Naive B cell (primary cell): Measurements from ENCODE around the gene NAIP. TPM values are rescaled to one million over a fixed set of nuclear protein-coding genes. Genes with fewer than 3 reads are reported as not detected.
"Not testable (repeated sequence)": the region's sequence is repeated elsewhere in the genome, so short reads cannot be mapped to it uniquely, and the experiment has no call there.

Experiments
- ATAC-seq, 2 donors: fragments of 150-1000 bp; cut with Tn5 transposase; 2 replicates each; pipeline ENCODE4 v1.10.0; 2021; ENCODE audit warnings: low read depth in 2 of 2, mild to moderate bottlenecking in 2 of 2, moderate library complexity in 2 of 2
- DNase-seq: peaks from one replicate; pipeline ENCODE4 v3.0.0; 2022
- H3K27ac Mint-ChIP-seq, 6 donors: one replicate each; pipeline ENCODE4 v1.8.0; 2020 to 2022; ENCODE audit warnings: mild to moderate bottlenecking in 6 of 6, mixed read lengths in 6 of 6, moderate library complexity in 5 of 6, inconsistent platforms in 2 of 6
- H3K27me3 Mint-ChIP-seq, 3 donors: one replicate each; pipeline ENCODE4 v1.8.0; 2021 to 2022; ENCODE audit warnings: mixed read lengths in 3 of 3, mild to moderate bottlenecking in 1 of 3
- H3K36me3 Mint-ChIP-seq, 2 donors: one replicate each; pipeline ENCODE4 v1.8.0; 2020 to 2022; ENCODE audit warnings: mixed read lengths in 2 of 2, inconsistent platforms in 1 of 2, mild to moderate bottlenecking in 1 of 2
- H3K4me1 Mint-ChIP-seq, 3 donors: one replicate each; pipeline ENCODE4 v1.8.0; 2020 to 2022; ENCODE audit warnings: mixed read lengths in 3 of 3, inconsistent platforms in 1 of 3, mild to moderate bottlenecking in 1 of 3, moderate library complexity in 1 of 3
- H3K4me3 Mint-ChIP-seq, 8 donors: one replicate each; pipeline ENCODE4 v1.8.0; 2020 to 2022; ENCODE audit warnings: mild to moderate bottlenecking in 8 of 8, mixed read lengths in 8 of 8, moderate library complexity in 8 of 8, inconsistent platforms in 2 of 8
- H3K9me3 Mint-ChIP-seq, 7 donors: one replicate each; pipeline ENCODE4 v1.8.0; 2020 to 2022; ENCODE audit warnings: mixed read lengths in 7 of 7, mild to moderate bottlenecking in 5 of 7, inconsistent platforms in 2 of 7, moderate library complexity in 1 of 7
- polyA plus RNA-seq, 6 donors: library from polyadenylated mRNA; unstranded; fragments of 300-500 nt; fragmentation: Illumina TruSeq; gene quantifications; one replicate each; pipeline ENCODE4 v1.2.3, GENCODE V29; 2021; ENCODE audit warnings: low read depth in 6 of 6

The NAIP gene
- 1 to 10 TPM; 1.2 to 3.3 (median 2.1) TPM for polyA plus RNA-seq

DNA sequence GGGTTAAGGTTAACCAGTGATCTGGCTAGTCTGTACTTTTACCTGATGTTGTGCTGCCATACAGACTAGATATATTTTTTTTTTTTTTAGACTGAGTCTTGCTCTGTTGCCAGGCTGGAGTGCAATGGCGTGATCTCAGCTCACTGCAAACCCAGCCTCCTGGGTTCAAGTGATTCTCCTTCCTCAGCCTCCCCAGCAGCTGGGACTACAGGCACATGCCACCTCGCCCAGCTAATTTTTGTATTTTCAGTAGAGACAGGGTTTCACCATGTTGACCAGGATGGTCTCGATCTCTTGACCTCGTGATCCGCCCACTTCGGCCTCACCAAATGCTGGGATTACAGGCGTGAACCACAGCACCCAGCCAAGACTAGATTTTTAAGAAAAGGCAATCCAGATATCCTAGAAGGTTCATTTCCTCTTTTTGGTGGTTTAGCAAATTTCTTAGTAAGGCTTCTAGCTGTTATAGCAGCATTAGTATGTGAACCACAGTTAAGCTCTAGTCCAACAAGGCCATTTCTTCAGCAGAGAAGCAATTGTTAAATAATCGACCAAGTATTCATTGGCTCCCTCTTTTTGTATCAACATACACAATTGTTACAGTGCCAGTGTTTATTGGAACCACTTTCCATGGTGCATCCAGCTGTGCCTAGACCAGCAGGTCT is at the start of gene NAIP:
Gene NAIP, minus strand, starts transcription at position 51 of the 665 bp plus-strand sequence. CDS start 12,424 bp downstream, outside the sequence.
- not testable (repeated sequence) for H3K36me3 Mint-ChIP-seq, H3K27ac Mint-ChIP-seq

GRCh38 chr5:71067262-71067928 is 42.3 kb upstream of the NAIP start, which contains the start of gene GTF2H2:
GTF2H2 (minus strand) TSS chr5:71067676; CDS start chr5:71062763, 4,913 bp downstream.
- H3K4me1 Mint-ChIP-seq, H3K4me3 Mint-ChIP-seq, H3K27ac Mint-ChIP-seq, H3K9me3 Mint-ChIP-seq, H3K27me3 Mint-ChIP-seq, DNase-seq, H3K36me3 Mint-ChIP-seq: not testable (repeated sequence)
- peak; percentile 99 for ATAC-seq

More for the DNA sequence above, at the start of gene NAIP:
- not testable (repeated sequence) for H3K4me3 Mint-ChIP-seq, H3K4me1 Mint-ChIP-seq, H3K27me3 Mint-ChIP-seq, DNase-seq, H3K9me3 Mint-ChIP-seq
- ATAC-seq = peak in 1 of 2 donors; percentile 23

GRCh38 chr5:71061322-71061721 is 36.2 kb upstream of the NAIP start:
- ATAC-seq, DNase-seq, H3K4me3 Mint-ChIP-seq, H3K9me3 Mint-ChIP-seq, H3K36me3 Mint-ChIP-seq, H3K27ac Mint-ChIP-seq, H3K4me1 Mint-ChIP-seq, H3K27me3 Mint-ChIP-seq: not testable (repeated sequence)

DNA sequence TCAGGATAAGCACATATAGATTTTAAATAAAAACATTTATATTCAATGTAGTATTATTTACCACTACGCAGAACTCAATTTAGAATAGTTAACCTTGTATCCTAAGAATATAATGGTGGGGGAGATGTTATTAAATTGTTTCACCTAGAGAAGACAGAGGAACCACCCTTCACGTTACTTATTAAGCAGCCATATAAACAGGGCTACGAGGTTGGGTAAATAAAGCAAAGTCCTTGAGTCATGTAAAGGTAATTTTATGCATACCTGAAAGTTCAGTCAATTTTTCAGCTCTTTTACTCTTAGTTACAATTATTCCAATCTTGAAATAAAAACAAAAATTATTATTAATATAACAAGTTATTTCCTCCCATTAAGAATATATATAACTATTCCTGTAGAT is 34.3 kb upstream of the NAIP start:
- not testable (repeated sequence) for H3K27ac Mint-ChIP-seq, H3K27me3 Mint-ChIP-seq, H3K36me3 Mint-ChIP-seq

GRCh38 chr5:71044808-71045207 is 19.7 kb upstream of the NAIP start:
- not testable (repeated sequence) for H3K27ac Mint-ChIP-seq, H3K36me3 Mint-ChIP-seq

More for the DNA sequence above, 34.3 kb upstream of the NAIP start:
- H3K9me3 Mint-ChIP-seq, ATAC-seq, H3K4me1 Mint-ChIP-seq, H3K4me3 Mint-ChIP-seq, DNase-seq: not testable (repeated sequence)

DNA sequence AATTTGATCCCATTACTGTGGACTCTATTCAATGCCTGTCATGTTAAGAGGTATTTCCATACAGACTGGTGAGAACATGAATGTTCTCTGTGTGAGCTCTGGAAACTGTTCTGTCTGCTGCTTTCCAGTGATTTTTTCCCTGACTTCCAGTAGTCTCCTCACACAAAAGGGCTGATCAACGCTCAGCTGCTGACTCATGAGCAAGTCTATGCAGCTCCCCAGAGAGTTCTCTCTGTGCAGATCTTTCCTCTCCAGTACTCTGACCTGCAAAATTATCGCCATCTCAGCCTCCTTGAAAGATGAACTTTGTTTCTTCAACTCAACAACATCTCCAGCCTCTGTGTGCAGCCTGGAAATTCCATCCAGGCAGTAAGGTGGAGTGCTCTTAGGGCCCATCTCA is 19.0 kb upstream of the NAIP start:
- H3K27ac Mint-ChIP-seq = not testable (repeated sequence)

More at GRCh38 chr5:71044808-71045207, 19.7 kb upstream of the NAIP start:
- not testable (repeated sequence) for H3K4me3 Mint-ChIP-seq, H3K27me3 Mint-ChIP-seq, H3K9me3 Mint-ChIP-seq, DNase-seq, H3K4me1 Mint-ChIP-seq, ATAC-seq

DNA sequence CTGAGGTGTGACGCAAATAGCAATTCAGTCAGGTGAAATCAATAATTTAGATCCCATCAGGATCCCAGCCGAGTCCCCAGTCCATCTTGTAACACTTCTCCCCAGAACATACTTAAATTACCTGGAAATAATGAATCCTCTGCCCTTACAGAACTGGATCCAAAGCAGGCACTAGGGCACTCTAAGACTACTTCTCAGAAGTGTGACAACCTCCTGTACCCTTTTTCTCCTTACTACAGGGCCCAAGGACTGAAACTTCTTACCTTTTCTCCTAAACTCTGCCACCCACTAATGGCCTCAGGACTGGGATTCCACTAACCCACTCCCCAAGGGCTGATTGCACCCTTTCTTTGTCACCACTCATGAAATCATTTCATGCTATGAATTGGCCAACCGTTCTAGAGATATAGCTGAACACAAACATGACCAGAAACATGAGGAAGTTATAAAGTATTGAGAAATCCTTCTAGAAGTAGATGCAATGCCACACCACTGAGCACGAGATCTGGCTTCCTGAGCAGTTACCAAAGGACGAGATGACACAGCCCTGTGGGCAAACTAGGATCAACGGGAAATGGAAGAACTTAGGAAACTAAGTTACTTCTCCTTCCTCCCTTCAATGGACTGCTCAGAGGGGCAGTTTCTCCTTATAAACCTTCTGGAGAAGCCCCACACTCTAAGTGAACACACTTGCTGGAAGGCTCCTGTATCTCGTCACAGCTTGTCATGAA is 6.1 kb upstream of the NAIP start:
- not testable (repeated sequence) for ATAC-seq, H3K9me3 Mint-ChIP-seq

More for the DNA sequence above, 19.0 kb upstream of the NAIP start:
- ATAC-seq, H3K4me3 Mint-ChIP-seq, H3K9me3 Mint-ChIP-seq, H3K27me3 Mint-ChIP-seq, DNase-seq, H3K4me1 Mint-ChIP-seq, H3K36me3 Mint-ChIP-seq: not testable (repeated sequence)

GRCh38 chr5:71020643-71021042 is 4.5 kb downstream of the NAIP start:
- not testable (repeated sequence) for DNase-seq, H3K36me3 Mint-ChIP-seq, H3K4me3 Mint-ChIP-seq, H3K27ac Mint-ChIP-seq, ATAC-seq, H3K4me1 Mint-ChIP-seq, H3K27me3 Mint-ChIP-seq, H3K9me3 Mint-ChIP-seq

More for the DNA sequence above, 6.1 kb upstream of the NAIP start:
- not testable (repeated sequence) for H3K27ac Mint-ChIP-seq, H3K27me3 Mint-ChIP-seq, H3K4me3 Mint-ChIP-seq, H3K36me3 Mint-ChIP-seq, DNase-seq, H3K4me1 Mint-ChIP-seq

- not testable (repeated sequence) for H3K4me3 Mint-ChIP-seq, H3K9me3 Mint-ChIP-seq, H3K4me1 Mint-ChIP-seq, H3K27ac Mint-ChIP-seq, H3K27me3 Mint-ChIP-seq, DNase-seq, H3K36me3 Mint-ChIP-seq
- ATAC-seq = peak in 1 of 2 donors; percentile 55
Measured at GRCh38 chr5:71018376-71019005, 6.6 kb downstream of the NAIP start.

- no peaks in the 10 kb centered on the region for H3K27me3 Mint-ChIP-seq
- H3K36me3 Mint-ChIP-seq = peaks cover 0 to 4% of the 10 kb centered on the region in 2 donors
- H3K4me3 Mint-ChIP-seq = no peak overlapping the region
- H3K4me1 Mint-ChIP-seq = no peaks in the 10 kb centered on the region
- DNase-seq = no peak
- no peak overlapping the region for H3K27ac Mint-ChIP-seq
- ATAC-seq = no peak
- no peaks in the 10 kb centered on the region for H3K9me3 Mint-ChIP-seq
Measured at GRCh38 chr5:71014176-71014575, 11.0 kb downstream of the NAIP start.

- H3K4me3 Mint-ChIP-seq = no peak overlapping the region
- ATAC-seq = no peak
- no peak overlapping the region for H3K27ac Mint-ChIP-seq
- no peaks in the 10 kb centered on the region for H3K27me3 Mint-ChIP-seq
- no peak for DNase-seq
- H3K36me3 Mint-ChIP-seq = peaks cover 0 to 4% of the 10 kb centered on the region in 2 donors
- H3K4me1 Mint-ChIP-seq = no peaks in the 10 kb centered on the region
- H3K9me3 Mint-ChIP-seq = no peaks in the 10 kb centered on the region
Measured at GRCh38 chr5:71013575-71013974, 11.6 kb downstream of the NAIP start.

- Mint-ChIP-seq H3K27me3 (no peaks in the 10 kb centered on the region), H3K4me1 (no peaks in the 10 kb centered on the region), H3K4me3 (no peak overlapping the region), H3K36me3 (peaks cover 0 to 4% of the 10 kb centered on the region in 2 donors), H3K27ac (no peak overlapping the region), H3K9me3 (no peaks in the 10 kb centered on the region)
- ATAC-seq = no peak
- no peak for DNase-seq
Measured at GRCh38 chr5:71011194-71011792, 13.8 kb downstream of the NAIP start.

DNA sequence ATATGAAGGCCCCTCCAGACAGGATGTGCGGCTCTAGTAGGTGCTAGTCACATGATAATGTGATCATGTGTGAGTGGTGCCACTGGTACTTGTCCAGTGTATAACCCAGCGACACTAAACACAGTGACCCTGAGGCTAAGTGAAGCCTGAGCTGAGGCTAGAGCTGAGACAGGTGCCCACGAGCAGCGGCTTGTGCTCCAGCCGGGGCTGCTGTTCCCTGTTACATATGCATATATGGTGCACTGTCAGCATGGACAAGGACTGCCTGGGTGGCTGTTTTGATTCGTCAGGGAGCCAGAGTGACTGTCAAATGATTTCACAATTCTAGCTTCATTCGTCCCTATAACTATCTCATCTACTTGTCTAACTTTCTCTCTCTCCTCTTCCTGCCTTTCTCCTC is 18.2 kb downstream of the NAIP start:
- H3K27me3 Mint-ChIP-seq, H3K27ac Mint-ChIP-seq, H3K9me3 Mint-ChIP-seq, H3K4me3 Mint-ChIP-seq, H3K4me1 Mint-ChIP-seq, H3K36me3 Mint-ChIP-seq, ATAC-seq, DNase-seq: not testable (repeated sequence)
